HTR-8/SVneo (cell line): Measurements from ENCODE around the gene RIC8B.
A peak's percentile ranks its signal among the peaks of the same experiment; 100 is the strongest.
"Not testable (repeated sequence)": the region's sequence is repeated elsewhere in the genome, so short reads cannot be mapped to it uniquely, and the experiment has no call there.

Source experiments
- DNase-seq: peaks from one replicate; pipeline ENCODE4 v3.0.0; 2011; ENCODE audit warnings: low spot score, mixed read lengths; ENCODE audit not compliant: insufficient read length
- FAIRE-seq: peaks from 2 replicates; lab custom pipeline; 2011; peaks lifted over from hg19 to GRCh38; lab: Jason Lieb, UNC

The RIC8B gene

GRCh38 chr12:106919910-106920544, 145.5 kb downstream of the RIC8B start:
- no peak for FAIRE-seq

GRCh38 chr12:106921976-106922375, 147.5 kb downstream of the RIC8B start:
- FAIRE-seq, DNase-seq: not testable (repeated sequence)

More at GRCh38 chr12:106919910-106920544, 145.5 kb downstream of the RIC8B start:
- DNase-seq = peak; percentile 57

GRCh38 chr12:106923594-106923993, 149.1 kb downstream of the RIC8B start:
- not testable (repeated sequence) for DNase-seq, FAIRE-seq

GRCh38 chr12:106924268-106924861, 149.9 kb downstream of the RIC8B start:
- FAIRE-seq (no peak), DNase-seq (no peak)

- DNase-seq = no peak
- no peak for FAIRE-seq
These were observed 152.2 kb downstream of the RIC8B start for GRCh38 chr12:106926657-106927056.

GRCh38 chr12:106934277-106934676, 159.8 kb downstream of the RIC8B start:
- DNase-seq (no peak), FAIRE-seq (no peak)
